Kidney (tissue), 14 donors: ENCODE data around the gene CYTH2. TPM values are rescaled to one million over a fixed set of nuclear protein-coding genes. Genes with fewer than 3 reads are reported as not detected.

Experiments used
- DNase-seq, 5 donors: peaks; one replicate each; pipeline ENCODE4 v3.0.0-alpha.2; 2013 to 2020
- FAIRE-seq: peaks from 2 replicates; lab custom pipeline; 2012; peaks lifted over from hg19 to GRCh38; lab: Jason Lieb, UNC
- H3K27ac ChIP-seq, 2 donors: one replicate each; pipeline ENCODE4 v1.7.0; 2013; ENCODE audit warnings: low read depth in 2 of 2, low read length in 2 of 2, inconsistent platforms in 1 of 2
- H3K27me3 ChIP-seq: one replicate; pipeline ENCODE4 v1.7.1; 2013; ENCODE audit warnings: low read length, inconsistent platforms; ENCODE audit not compliant: control insufficient read depth, insufficient read depth
- H3K36me3 ChIP-seq, 3 donors: one replicate each; pipeline versions ENCODE4 v1.7.0 to v1.7.1; 2013; ENCODE audit warnings: low read length in 3 of 3, control low read depth in 1 of 3, inconsistent platforms in 1 of 3; ENCODE audit not compliant: insufficient read depth in 3 of 3, control insufficient read depth in 2 of 3
- H3K4me1 ChIP-seq, 3 donors: one replicate each; pipeline versions ENCODE4 v1.7.0 to v1.7.1; 2013; ENCODE audit warnings: low read length in 3 of 3, inconsistent platforms in 1 of 3, low read depth in 1 of 3; ENCODE audit not compliant: control insufficient read depth in 2 of 3, insufficient read depth in 2 of 3
- H3K4me3 ChIP-seq, 3 donors: one replicate each; pipeline versions ENCODE4 v1.7.0 to v1.8.1; 2013; ENCODE audit warnings: low read length in 3 of 3, control low read depth in 1 of 3, inconsistent platforms in 1 of 3
- H3K9ac ChIP-seq, 3 donors: one replicate each; pipeline versions ENCODE4 v1.7.0 to v1.7.1; 2013; ENCODE audit warnings: low read length in 3 of 3, control low read depth in 1 of 3, inconsistent platforms in 1 of 3
- H3K9me3 ChIP-seq, 3 donors: one replicate each; pipeline versions ENCODE4 v1.7.0 to v1.7.1; 2013; ENCODE audit warnings: low read length in 3 of 3, control low read depth in 1 of 3, inconsistent platforms in 1 of 3; ENCODE audit not compliant: control insufficient read depth in 2 of 3, insufficient read depth in 1 of 3
- CTCF ChIP-seq: IDR thresholded peaks from 3 replicates; pipeline ENCODE4 v1.5.1; 2012; ENCODE audit warnings: mild to moderate bottlenecking, moderate library complexity, borderline replicate concordance; ENCODE audit not compliant: insufficient read depth; ENCODE audit errors: extremely low read depth
- intact Hi-C: fragments of 100-400 bp; cut with DNase I; formaldehyde crosslinking; loops from one replicate; pipeline ENCODE4 v1.11.1; 2022
- polyA plus RNA-seq: library from polyadenylated mRNA; stranded (reverse); fragments of 350-450 nt; fragmentation: Illumina TruSeq; extraction: RNeasy Lipid Tissue Mini Kit (QIAGEN cat#74804); gene quantifications from one replicate; pipeline ENCODE4 v1.2.3, GENCODE V29; 2014; ENCODE audit warnings: low read depth, low replicate concordance; ENCODE audit not compliant: insufficient read depth
- total RNA-seq: library from RNA; stranded (reverse); fragmentation: NEBNext Ultra II Directional; extraction: Animal tissue kit (Norgen Biotek cat#: 25700); gene quantifications from one replicate; pipeline ENCODE4 v1.2.1, GENCODE V29; 2021
- donor health status: control.
- donor health status: control.
- donor health status: control.
- donor health status: control.
- donor health status: control.
- donor health status: DM: yes; HTN: yes; CAD: no.
- donor health status: Normal renal cell carcinoma (clear cell type).

The CYTH2 gene
- total and polyA plus RNA-seq, 2 donors from 2014 or later = 51.0 to 96.1 TPM

GRCh38 chr19:48530066-48530720, 61.0 kb downstream of the CYTH2 start:
- intact Hi-C loops = no loop called here
- Histone ChIP-seq H3K9me3 (peaks cover 0 to 13% (median 0%) of the 10 kb centered on the region in 3 donors), H3K27me3 (no peaks in the 10 kb centered on the region), H3K4me3 (no peak overlapping the region), H3K4me1 (no peaks in the 10 kb centered on the region), H3K9ac (no peak overlapping the region), H3K36me3 (no peaks in the 10 kb centered on the region), H3K27ac (no peak overlapping the region)
- no peak for TF ChIP-seq CTCF
- FAIRE-seq (no peak), DNase-seq (no peak)

- Histone ChIP-seq H3K27ac (no peak overlapping the region), H3K27me3 (no peaks in the 10 kb centered on the region), H3K36me3 (no peaks in the 10 kb centered on the region), H3K4me1 (no peaks in the 10 kb centered on the region), H3K9me3 (peaks cover 0 to 13% (median 0%) of the 10 kb centered on the region in 3 donors), H3K4me3 (no peak overlapping the region), H3K9ac (no peak overlapping the region)
- TF ChIP-seq CTCF = no peak
- DNase-seq = no peak
- intact Hi-C loops = no loop called here
- FAIRE-seq = no peak
Observed at GRCh38 chr19:48530770-48531169, 61.6 kb downstream of the CYTH2 start.

Other genes starting within 250 kb of the CYTH2 start
- 53.1 TPM for gene CARD8, start 213.5 kb upstream of the CYTH2 start, total RNA-seq
- gene CARD8, start 213.5 kb upstream of the CYTH2 start, polyA plus RNA-seq = 11.4 TPM
- 1.2 TPM for gene ZNF114, start 199.3 kb upstream of the CYTH2 start, total RNA-seq
- gene ZNF114, start 199.3 kb upstream of the CYTH2 start, polyA plus RNA-seq = 0.17 TPM
- gene EMP3, start 143.8 kb upstream of the CYTH2 start, total RNA-seq = 78.6 TPM
- 75.9 TPM for gene EMP3, start 143.8 kb upstream of the CYTH2 start, polyA plus RNA-seq
- gene TMEM143, start 105.4 kb upstream of the CYTH2 start, total RNA-seq = 9.2 TPM
- gene TMEM143, start 105.4 kb upstream of the CYTH2 start, polyA plus RNA-seq = 15.7 TPM
- gene SYNGR4, start 105.0 kb upstream of the CYTH2 start, total RNA-seq = not detected
- not detected for gene SYNGR4, start 105.0 kb upstream of the CYTH2 start, polyA plus RNA-seq
- gene KDELR1, start 77.8 kb upstream of the CYTH2 start, total RNA-seq = 169 TPM
- gene KDELR1, start 77.8 kb upstream of the CYTH2 start, polyA plus RNA-seq = 204 TPM
- 0.54 TPM for gene GRIN2D, start 75.7 kb upstream of the CYTH2 start, total RNA-seq
- 0.13 TPM for gene GRIN2D, start 75.7 kb upstream of the CYTH2 start, polyA plus RNA-seq
- 34.0 TPM for gene GRWD1, start 23.4 kb upstream of the CYTH2 start, total RNA-seq
- 19.0 TPM for gene GRWD1, start 23.4 kb upstream of the CYTH2 start, polyA plus RNA-seq
- 1.0 TPM for gene KCNJ14, start 13.8 kb upstream of the CYTH2 start, total RNA-seq
- 0.28 TPM for gene KCNJ14, start 13.8 kb upstream of the CYTH2 start, polyA plus RNA-seq
- 8.4 TPM for gene LMTK3, start 42.5 kb downstream of the CYTH2 start, total RNA-seq
- 4.2 TPM for gene LMTK3, start 42.5 kb downstream of the CYTH2 start, polyA plus RNA-seq
- gene SULT2B1, start 82.8 kb downstream of the CYTH2 start, total RNA-seq = 2.3 TPM
- gene SULT2B1, start 82.8 kb downstream of the CYTH2 start, polyA plus RNA-seq = 2.3 TPM
- not detected for gene SPACA4, start 137.4 kb downstream of the CYTH2 start, total RNA-seq
- not detected for gene SPACA4, start 137.4 kb downstream of the CYTH2 start, polyA plus RNA-seq
- gene FAM83E, start 145.7 kb downstream of the CYTH2 start, total RNA-seq = 15.9 TPM
- 0.41 TPM for gene FAM83E, start 145.7 kb downstream of the CYTH2 start, polyA plus RNA-seq
- 986 TPM for gene RPL18, start 149.8 kb downstream of the CYTH2 start, total RNA-seq
- gene RPL18, start 149.8 kb downstream of the CYTH2 start, polyA plus RNA-seq = 1,596 TPM
- 23.3 TPM for gene SPHK2, start 150.1 kb downstream of the CYTH2 start, total RNA-seq
- 37.2 TPM for gene SPHK2, start 150.1 kb downstream of the CYTH2 start, polyA plus RNA-seq
- 14.5 TPM for gene DBP, start 168.0 kb downstream of the CYTH2 start, total RNA-seq
- 20.4 TPM for gene DBP, start 168.0 kb downstream of the CYTH2 start, polyA plus RNA-seq
- gene CA11, start 176.8 kb downstream of the CYTH2 start, total RNA-seq = 11.6 TPM
- 42.3 TPM for gene CA11, start 176.8 kb downstream of the CYTH2 start, polyA plus RNA-seq
- gene NTN5, start 203.6 kb downstream of the CYTH2 start, total RNA-seq = 0.85 TPM
- gene NTN5, start 203.6 kb downstream of the CYTH2 start, polyA plus RNA-seq = 0.52 TPM
- gene FUT2, start 226.6 kb downstream of the CYTH2 start, total RNA-seq = 5.8 TPM
- gene FUT2, start 226.6 kb downstream of the CYTH2 start, polyA plus RNA-seq = 0.28 TPM